IMR-90 (cell line): ENCODE measurements around the gene SARNP.

Source experiments
- RFX5 ChIP-seq: IDR thresholded peaks from 2 replicates; pipeline ENCODE4 v1.8.0; 2012; ENCODE audit warnings: low read depth, mild to moderate bottlenecking, low read length, moderate library complexity
- SMC3 ChIP-seq: fragments of 150-350 bp; IDR thresholded peaks from 2 replicates; pipeline ENCODE4 v1.6.1; 2016; ENCODE audit warnings: low read depth, mild to moderate bottlenecking, antibody characterized with exemption, low read length, moderate library complexity
- TF ChIP-seq, protein P1 (sequence below): conservative IDR thresholded peaks from 2 replicates; pipeline ENCODE4 v1.5.1; 2012; ENCODE audit warnings: mild to moderate bottlenecking, low read depth, low read length, improper control_type of control experiment

DNA sequence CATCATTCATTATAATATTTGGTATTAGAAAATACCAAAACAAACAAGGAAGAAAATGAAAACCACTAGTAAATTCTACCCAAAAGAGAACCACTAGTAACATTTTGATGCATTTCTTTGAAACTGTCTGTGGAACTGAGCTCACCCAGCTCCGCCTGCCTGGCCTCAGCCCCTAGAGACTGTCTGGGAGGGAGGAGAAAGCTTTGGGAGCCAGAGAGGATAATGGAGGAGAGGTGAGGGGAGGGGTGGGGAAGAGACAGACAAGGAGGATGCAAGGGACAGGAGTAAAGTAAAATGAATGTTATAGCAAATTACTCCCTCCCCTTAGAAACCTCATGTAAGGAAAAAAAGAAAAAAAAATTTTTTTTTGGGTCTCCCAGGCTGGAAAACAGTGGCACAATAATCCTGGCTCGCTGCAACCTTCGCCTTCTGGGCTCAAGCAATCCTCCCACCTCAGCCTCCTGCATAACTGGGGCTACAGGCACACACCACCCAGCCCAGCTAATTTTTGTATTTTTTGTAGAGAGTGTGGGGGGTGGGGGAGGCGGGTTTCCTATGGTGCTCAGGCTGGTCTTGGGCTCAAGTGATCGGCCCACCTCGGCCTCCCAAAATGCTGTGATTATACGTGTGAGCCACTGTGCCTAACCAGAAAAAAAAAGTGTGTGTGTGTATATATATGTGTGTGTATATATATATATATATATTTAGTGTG lies 28.4 kb upstream of the SARNP start:
- TF ChIP-seq, protein P1, sequence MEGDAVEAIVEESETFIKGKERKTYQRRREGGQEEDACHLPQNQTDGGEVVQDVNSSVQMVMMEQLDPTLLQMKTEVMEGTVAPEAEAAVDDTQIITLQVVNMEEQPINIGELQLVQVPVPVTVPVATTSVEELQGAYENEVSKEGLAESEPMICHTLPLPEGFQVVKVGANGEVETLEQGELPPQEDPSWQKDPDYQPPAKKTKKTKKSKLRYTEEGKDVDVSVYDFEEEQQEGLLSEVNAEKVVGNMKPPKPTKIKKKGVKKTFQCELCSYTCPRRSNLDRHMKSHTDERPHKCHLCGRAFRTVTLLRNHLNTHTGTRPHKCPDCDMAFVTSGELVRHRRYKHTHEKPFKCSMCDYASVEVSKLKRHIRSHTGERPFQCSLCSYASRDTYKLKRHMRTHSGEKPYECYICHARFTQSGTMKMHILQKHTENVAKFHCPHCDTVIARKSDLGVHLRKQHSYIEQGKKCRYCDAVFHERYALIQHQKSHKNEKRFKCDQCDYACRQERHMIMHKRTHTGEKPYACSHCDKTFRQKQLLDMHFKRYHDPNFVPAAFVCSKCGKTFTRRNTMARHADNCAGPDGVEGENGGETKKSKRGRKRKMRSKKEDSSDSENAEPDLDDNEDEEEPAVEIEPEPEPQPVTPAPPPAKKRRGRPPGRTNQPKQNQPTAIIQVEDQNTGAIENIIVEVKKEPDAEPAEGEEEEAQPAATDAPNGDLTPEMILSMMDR = no peak
- TF ChIP-seq SMC3 (no peak), RFX5 (no peak)
